Panc1 (cell line): ENCODE measurements around the gene RNF103. TPM values are rescaled to one million over a fixed set of nuclear protein-coding genes. Genes with fewer than 3 reads are reported as not detected.

Experiments
- ATAC-seq: fragments of 200-7000 bp; cut with Tn5 transposase; 2 replicates; pipeline ENCODE4 v1.9.1; 2020; ENCODE audit warnings: mild to moderate bottlenecking, moderate library complexity
- BruUV-seq: library from RNA; stranded (reverse); fragments of 400-500 nt; replicated peaks from 2 replicates; lab custom pipeline; 2021; lab: Mats Ljungman, UMichigan
- CTCF ChIA-PET: fragments of 300-600 bp; sonication (Branson Sonifier 250); formaldehyde crosslinking; loops from one replicate; lab custom pipeline; 2022; ENCODE audit warnings: antibody characterized with exemption; lab: Charles Lee
- POLR2A ChIA-PET: fragments of 300-600 bp; sonication (Branson Sonifier 250); formaldehyde crosslinking; loops from one replicate; lab custom pipeline; 2022; ENCODE audit warnings: antibody characterized with exemption; lab: Charles Lee
- DNase-seq: peaks from one replicate; pipeline ENCODE4 v3.0.0-alpha.2; 2010; ENCODE audit warnings: low read depth, low spot score
- H3K27ac ChIP-seq: 2 replicates; pipeline ENCODE4 v1.5.1; 2011; ENCODE audit warnings: mild to moderate bottlenecking, low read length, inconsistent platforms
- H3K27me3 ChIP-seq: fragments of 200-500 bp; sonication (Bioruptor generic); 2 replicates; pipeline ENCODE4 v1.6.0; 2014; ENCODE audit warnings: low read length, inconsistent platforms; ENCODE audit not compliant: control insufficient read depth, insufficient read depth
- H3K36me3 ChIP-seq: fragments of 200-500 bp; sonication (Bioruptor generic); 2 replicates; pipeline ENCODE4 v1.5.1; 2014; ENCODE audit warnings: inconsistent platforms, mild to moderate bottlenecking, low read length, moderate library complexity; ENCODE audit not compliant: control insufficient read depth, insufficient read depth
- H3K4me1 ChIP-seq: 2 replicates; pipeline ENCODE4 v1.5.1; 2011; ENCODE audit warnings: inconsistent platforms, mild to moderate bottlenecking, low read length, moderate library complexity; ENCODE audit not compliant: control insufficient read depth, insufficient read depth
- H3K4me3 ChIP-seq, 2 experiments: 2 replicates each; pipeline ENCODE4 v1.5.1; 2011 to 2012; ENCODE audit warnings: low read depth in 2 of 2, low read length in 2 of 2, mild to moderate bottlenecking in 2 of 2, inconsistent platforms in 1 of 2, moderate library complexity in 1 of 2
- H3K9me3 ChIP-seq: fragments of 200-500 bp; sonication (Bioruptor generic); 2 replicates; pipeline ENCODE4 v1.5.1; 2014; ENCODE audit warnings: low read depth, mild to moderate bottlenecking, inconsistent platforms, low read length, moderate library complexity; ENCODE audit not compliant: control insufficient read depth, insufficient read depth
- CTCF ChIP-seq: fragments of 450-650 bp; IDR thresholded peaks from 2 replicates; pipeline ENCODE4 v1.5.1; 2017; ENCODE audit warnings: mild to moderate bottlenecking
- POLR2AphosphoS5 ChIP-seq: IDR thresholded peaks from 2 replicates; pipeline ENCODE4 v1.6.1; 2012; ENCODE audit warnings: mild to moderate bottlenecking, low read depth, low read length, moderate library complexity
- REST ChIP-seq, 2 experiments: IDR thresholded peaks; 2 replicates each; pipeline ENCODE4 v1.6.1; 2011 to 2012; ENCODE audit warnings: low read depth in 2 of 2, control low read depth in 1 of 2, low read length in 1 of 2, mild to moderate bottlenecking in 1 of 2, moderate library complexity in 1 of 2; ENCODE audit not compliant: insufficient read depth in 1 of 2
- SIN3A ChIP-seq: IDR thresholded peaks from 2 replicates; pipeline ENCODE4 v1.6.1; 2012; ENCODE audit warnings: low read depth, mild to moderate bottlenecking, low read length, moderate library complexity, borderline replicate concordance; ENCODE audit not compliant: insufficient read depth
- TCF7L2 ChIP-seq: IDR thresholded peaks from 2 replicates; pipeline ENCODE4 v1.6.1; 2011; ENCODE audit warnings: mild to moderate bottlenecking, low read depth, low read length, inconsistent platforms
- in situ Hi-C: cut with HindIII; loops from 2 replicates; pipeline ENCODE4 v1.10.0; 2016; ENCODE audit warnings: low sequenced_read_pairs, low pct_unique_long_range_greater_than_20kb
- intact Hi-C: fragments of 100-400 bp; cut with micrococcal nuclease; formaldehyde crosslinking; loops from one replicate; pipeline ENCODE4 v1.10.0; 2022; ENCODE audit not compliant: unreplicated experiment
- total RNA-seq: library from RNA; stranded (reverse); gene quantifications from one replicate; pipeline ENCODE4 v1.2.1, GENCODE V29; 2021; ENCODE audit not compliant: unreplicated experiment

RNF103 gene
- total RNA-seq, 1 experiment from 2014 or later = 37.6 TPM

- in situ Hi-C loops = no loop called here
These were observed 57.4 kb downstream of the RNF103 start for GRCh38 chr2:86566158-86566820.

GRCh38 chr2:86563650-86564061 is 60.0 kb downstream of the RNF103 start:
- Histone ChIP-seq H3K36me3 (0 out of 2 replicates have a peak, but pooled peaks cover 2% of the 10 kb centered on the region), H3K4me1 (peaks cover 12% of the 10 kb centered on the region), H3K9me3 (peaks cover 11% of the 10 kb centered on the region; the same call in 1 of the 2 replicates), H3K4me3 (peak overlapping the region; percentile 90 to 94), H3K27ac (peak overlapping the region; percentile 99), H3K27me3 (no peaks in the 10 kb centered on the region)
- DNase-seq (no peak), ATAC-seq (no peak)
- in situ Hi-C loops = no loop called here
- ChIA-PET CTCF (no interaction called here), POLR2A (interaction anchor here (0.7 kb wide), 1 partner anchor 126 kb away, joined by 4 read pairs; no protein-coding TSS in a partner anchor)
- TF ChIP-seq POLR2AphosphoS5 = no peak
- TF ChIP-seq TCF7L2 = no peak
- no TSS peak for BruUV-seq
- intact Hi-C loops = no loop called here

More at GRCh38 chr2:86566158-86566820, 57.4 kb downstream of the RNF103 start:
- intact Hi-C loops = no loop called here
- Histone ChIP-seq H3K27ac (no peak overlapping the region; the same call in 1 of the 2 replicates), H3K4me3 (no peak overlapping the region), H3K4me1 (peaks cover 10% of the 10 kb centered on the region), H3K27me3 (no peaks in the 10 kb centered on the region), H3K36me3 (0 out of 2 replicates have a peak, but pooled peaks cover 2% of the 10 kb centered on the region), H3K9me3 (peaks cover 11% of the 10 kb centered on the region; the same call in 1 of the 2 replicates)
- DNase-seq = no peak
- ChIA-PET POLR2A (no interaction called here), CTCF (no interaction called here)
- BruUV-seq = no TSS peak
- no peak for TF ChIP-seq CTCF
- no peak for TF ChIP-seq REST (IDR thresholded peaks at IDR 0.05; ENCODE audit: insufficient read depth in 1 of 2, low read depth in 2 of 2, low read length in 1 of 2)
- no peak for TF ChIP-seq TCF7L2
- no peak for TF ChIP-seq POLR2AphosphoS5
- no peak for TF ChIP-seq SIN3A
- ATAC-seq = no peak
